HepG2 (cell line): Measurements from ENCODE around the gene TACC3. TPM values are rescaled to one million over a fixed set of nuclear protein-coding genes. Genes with fewer than 3 reads are reported as not detected.

Source experiments
- CBX2 ChIP-seq, 2 experiments: fragments of 200-600 bp in 1 of 2; sonication (generic); formaldehyde crosslinking in 1 of 2; IDR thresholded peaks; 2 replicates each; pipeline versions ENCODE4 v1.7.0 to v1.8.1; 2018 to 2022; ENCODE audit warnings: low read depth in 2 of 2, low read length in 1 of 2, mild to moderate bottlenecking in 1 of 2, missing genetic modification reagents in 1 of 2
- DPF2 ChIP-seq: sonication (generic); formaldehyde crosslinking; IDR thresholded peaks from 2 replicates; pipeline ENCODE4 v1.4.0; 2020; ENCODE audit warnings: mild to moderate bottlenecking, low read depth, missing genetic modification reagents, borderline replicate concordance
- FLYWCH1 ChIP-seq: sonication (generic); formaldehyde crosslinking; IDR thresholded peaks from 2 replicates; pipeline ENCODE4 v1.8.1; 2023; ENCODE audit warnings: mild to moderate bottlenecking, missing genetic modification reagents
- FOXK1 ChIP-seq: sonication (generic); formaldehyde crosslinking; IDR thresholded peaks from 2 replicates; pipeline ENCODE4 v1.4.0; 2020; ENCODE audit warnings: low read depth, missing genetic modification reagents, borderline replicate concordance
- GATAD1 ChIP-seq: IDR thresholded peaks from 2 replicates; pipeline ENCODE4 v1.6.1; 2016; ENCODE audit warnings: missing genetic modification reagents, missing compliant biosample characterization
- GLMP ChIP-seq: sonication (generic); formaldehyde crosslinking; IDR thresholded peaks from 2 replicates; pipeline ENCODE4 v1.9.0; 2021; ENCODE audit warnings: missing genetic modification reagents, mild to moderate bottlenecking, borderline replicate concordance
- HIC2 ChIP-seq: sonication (generic); formaldehyde crosslinking; IDR thresholded peaks from 2 replicates; pipeline ENCODE4 v1.9.0; 2022; ENCODE audit warnings: low read depth, missing genetic modification reagents
- IKZF5 ChIP-seq: IDR thresholded peaks from 2 replicates; pipeline ENCODE4 v1.6.1; 2018; ENCODE audit warnings: missing genetic modification reagents, mild to moderate bottlenecking, missing compliant biosample characterization
- NAIF1 ChIP-seq: sonication (generic); formaldehyde crosslinking; IDR thresholded peaks from 2 replicates; pipeline ENCODE4 v1.5.0; 2020; ENCODE audit warnings: mild to moderate bottlenecking, missing genetic modification reagents, borderline replicate concordance
- SALL2 ChIP-seq: sonication (generic); formaldehyde crosslinking; IDR thresholded peaks from 2 replicates; pipeline ENCODE4 v1.8.1; 2023; ENCODE audit warnings: mild to moderate bottlenecking, missing genetic modification reagents, inconsistent platforms
- SATB2 ChIP-seq: sonication (generic); formaldehyde crosslinking; IDR thresholded peaks from 2 replicates; pipeline ENCODE4 v1.5.0; 2020; ENCODE audit warnings: missing genetic modification reagents
- SKI ChIP-seq: fragments of 450-650 bp; IDR thresholded peaks from one replicate; pipeline ENCODE4 v1.6.1; 2018; ENCODE audit warnings: mild to moderate bottlenecking; ENCODE audit not compliant: partially characterized antibody
- ZBTB7B ChIP-seq: sonication (generic); formaldehyde crosslinking; IDR thresholded peaks from 2 replicates; pipeline ENCODE4 v1.4.0; 2020; ENCODE audit warnings: missing genetic modification reagents
- ZKSCAN8 ChIP-seq: IDR thresholded peaks from 2 replicates; pipeline ENCODE4 v1.6.1; 2016; ENCODE audit warnings: borderline replicate concordance, missing genetic modification reagents, missing compliant biosample characterization
- ZNF180 ChIP-seq: sonication (generic); formaldehyde crosslinking; IDR thresholded peaks from 2 replicates; pipeline ENCODE4 v1.4.0; 2020; ENCODE audit warnings: low read depth, missing genetic modification reagents, borderline replicate concordance
- ZNF570 ChIP-seq: sonication (generic); formaldehyde crosslinking; IDR thresholded peaks from 2 replicates; pipeline ENCODE4 v1.4.0; 2020; ENCODE audit warnings: mild to moderate bottlenecking, missing genetic modification reagents, borderline replicate concordance
- ZNF572 ChIP-seq: sonication (generic); formaldehyde crosslinking; IDR thresholded peaks from 2 replicates; pipeline ENCODE4 v1.5.1; 2020; ENCODE audit warnings: mild to moderate bottlenecking, missing genetic modification reagents
- ZNF710 ChIP-seq: sonication (generic); formaldehyde crosslinking; IDR thresholded peaks from 2 replicates; pipeline ENCODE4 v1.5.0; 2020; ENCODE audit warnings: mild to moderate bottlenecking, missing genetic modification reagents, borderline replicate concordance
- ZNF770 ChIP-seq: sonication (generic); formaldehyde crosslinking; IDR thresholded peaks from 2 replicates; pipeline ENCODE4 v1.5.0; 2020; ENCODE audit warnings: mild to moderate bottlenecking, missing genetic modification reagents
- polyA plus RNA-seq, 8 experiments: library from polyadenylated mRNA; depleted of rRNA in 3 of 8; stranded (reverse) in 7 of 8; unstranded in 1 of 8; fragments of >200 nt; fragmentation: Illumina TruSeq in 4 of 8; extraction: Trizol in 4 of 8; gene quantifications; 2 replicates each; pipeline versions ENCODE4 v1.2.1 to v1.2.3, GENCODE V29; 2011 to 2016; ENCODE audit warnings: low read depth in 4 of 8, missing spikeins in 1 of 8, mixed read lengths in 1 of 8; ENCODE audit not compliant: insufficient read depth in 1 of 8
- total RNA-seq, 5 experiments: library from RNA; depleted of rRNA; stranded (reverse); fragments of >200 nt; fragmentation: Illumina TruSeq; extraction: Trizol; gene quantifications; 2 replicates each; pipeline ENCODE4 v1.2.3, GENCODE V29; 2016; ENCODE audit warnings: low read depth in 1 of 5

TACC3 gene
- total and polyA plus RNA-seq, 2 of the 13 experiments (the other 11 are each of a cell fraction or from before 2014, with no cell fraction given), result 20.3 to 21.2 TPM

- TF ChIP-seq ZNF770 (CRISPR knock-in tag), result no peak
- no peak for TF ChIP-seq SALL2 (CRISPR knock-in tag)
- no peak for TF ChIP-seq ZNF572 (CRISPR knock-in tag)
- TF ChIP-seq CBX2 (IDR thresholded peaks at IDR 0.05; ENCODE audit: low read depth, low read length), result no peak
- TF ChIP-seq CBX2 (CRISPR knock-in tag; IDR thresholded peaks at IDR 0.05; ENCODE audit: low read depth), result no peak
- peak; percentile 44; the same call in 1 of the 2 replicates for TF ChIP-seq ZBTB7B (CRISPR knock-in tag)
- TF ChIP-seq ZNF180 (CRISPR knock-in tag), result no peak
- no peak for TF ChIP-seq ZNF570 (CRISPR knock-in tag)
- TF ChIP-seq GATAD1 (CRISPR knock-in tag), result no peak
- no peak for TF ChIP-seq SATB2
- no peak for TF ChIP-seq NAIF1
- peak; percentile 55 for TF ChIP-seq HIC2 (CRISPR knock-in tag)
- no peak for TF ChIP-seq DPF2
- TF ChIP-seq FLYWCH1 (CRISPR knock-in tag), result no peak
- TF ChIP-seq SKI, result no peak
- TF ChIP-seq GLMP, result no peak
- no peak for TF ChIP-seq FOXK1 (CRISPR knock-in tag)
- TF ChIP-seq ZKSCAN8, result no peak
- no peak for TF ChIP-seq IKZF5
- TF ChIP-seq ZNF710 (CRISPR knock-in tag), result peak; percentile 70; the same call in 1 of the 2 replicates
These were observed 41.1 kb downstream of the TACC3 start (continued) for GRCh38 chr4:1762264-1763010.
